Endodermal cell (in vitro differentiated cells): ENCODE data around the gene CMSS1. TPM values are rescaled to one million over a fixed set of nuclear protein-coding genes. Genes with fewer than 3 reads are reported as not detected.

Source experiments
- DNase-seq: peaks from one replicate; pipeline ENCODE4 v3.0.0-alpha.2; 2017
- H3K27ac ChIP-seq: 2 replicates; pipeline ENCODE4 v1.5.1; 2013; ENCODE audit warnings: mild to moderate bottlenecking, low read depth, low read length, moderate library complexity
- H3K27me3 ChIP-seq: 2 replicates; pipeline ENCODE4 v1.6.1; 2013; ENCODE audit warnings: mild to moderate bottlenecking, low read length, moderate library complexity; ENCODE audit not compliant: insufficient read depth, control insufficient read depth, poor library complexity, severe bottlenecking
- H3K36me3 ChIP-seq: 2 replicates; pipeline ENCODE4 v1.7.0; 2013; ENCODE audit warnings: mild to moderate bottlenecking, low read length, moderate library complexity; ENCODE audit not compliant: control insufficient read depth, insufficient read depth
- H3K4me1 ChIP-seq: one replicate; pipeline ENCODE4 v1.7.0; 2013; ENCODE audit warnings: low read length; ENCODE audit not compliant: control insufficient read depth, insufficient read depth
- H3K4me3 ChIP-seq: 2 replicates; pipeline ENCODE4 v1.5.1; 2013; ENCODE audit warnings: mild to moderate bottlenecking, low read length, moderate library complexity
- H3K9ac ChIP-seq: 2 replicates; pipeline ENCODE4 v1.6.1; 2013; ENCODE audit warnings: mild to moderate bottlenecking, low read length, moderate library complexity; ENCODE audit not compliant: poor library complexity, severe bottlenecking; ENCODE audit errors: extremely low read depth
- H3K9me3 ChIP-seq: 2 replicates; pipeline ENCODE4 v1.6.1; 2013; ENCODE audit warnings: mild to moderate bottlenecking, low read length, moderate library complexity; ENCODE audit not compliant: control insufficient read depth
- H3K27ac Mint-ChIP-seq: 2 replicates; pipeline ENCODE4 v1.8.0; 2020; ENCODE audit warnings: mixed read lengths
- H3K27me3 Mint-ChIP-seq: 2 replicates; pipeline ENCODE4 v1.8.0; 2021; ENCODE audit warnings: mild to moderate bottlenecking, mixed read lengths; ENCODE audit not compliant: insufficient read depth
- H3K36me3 Mint-ChIP-seq: 2 replicates; pipeline ENCODE4 v1.8.0; 2020; ENCODE audit warnings: low read depth, mixed read lengths
- H3K4me1 Mint-ChIP-seq: 2 replicates; pipeline ENCODE4 v1.8.0; 2020; ENCODE audit warnings: mixed read lengths
- H3K4me3 Mint-ChIP-seq: 2 replicates; pipeline ENCODE4 v1.8.0; 2020; ENCODE audit warnings: mild to moderate bottlenecking, moderate library complexity, mixed read lengths
- H3K9me3 Mint-ChIP-seq: 2 replicates; pipeline ENCODE4 v1.8.0; 2020; ENCODE audit warnings: mild to moderate bottlenecking, mixed read lengths
- WGBS, 2 experiments: methylation state at CpG; one replicate each; pipeline versions ENCODE4 v1.1.5 to v1.1.7; 2013; ENCODE audit warnings: missing lambda C conversion rate in 2 of 2, mixed read lengths in 1 of 2; ENCODE audit not compliant: insufficient coverage in 1 of 2, insufficient read length in 1 of 2; 5-methylcytosine and 5-hydroxymethylcytosine counted together
- total RNA-seq, 2 donors: library from RNA; stranded (reverse); fragmentation: NEBNext Ultra II Directional in 1 of 2; extraction: Animal tissue kit (Norgen Biotek cat#: 25700) in 1 of 2; gene quantifications; 2 replicates in 1 of 2; 3 replicates in 1 of 2; pipeline ENCODE4 v1.2.1, GENCODE V29; 2021
- TF ChIP-seq, protein P1 (sequence below): fragments of 200-600 bp; sonication (generic); conservative IDR thresholded peaks from 2 replicates; pipeline ENCODE4 v1.5.0; 2021; ENCODE audit warnings: antibody characterized with exemption, mild to moderate bottlenecking

CMSS1 gene
- total RNA-seq, 2 donors from 2014 or later, result 48.5 to 50.8 TPM

- no peaks in the 10 kb centered on the region for H3K27me3 Mint-ChIP-seq
Observed at GRCh38 chr3:99808163-99808794, 9.4 kb upstream of the CMSS1 start.

GRCh38 chr3:99809565-99809964, 8.1 kb upstream of the CMSS1 start:
- H3K4me1 Mint-ChIP-seq, result no peaks in the 10 kb centered on the region
- Histone ChIP-seq H3K36me3 (no peaks in the 10 kb centered on the region), H3K4me1 (no peaks in the 10 kb centered on the region), H3K4me3 (no peak overlapping the region), H3K27me3 (no peaks in the 10 kb centered on the region), H3K27ac (no peak overlapping the region), H3K9me3 (peaks cover 27% of the 10 kb centered on the region), H3K9ac (no peak overlapping the region)
- DNase-seq, result no peak
- H3K4me3 Mint-ChIP-seq, result no peak overlapping the region
- 85 to 100% methylated on average over 1 to 2 of the region's 2 CpGs for WGBS, 2 experiments
- TF ChIP-seq, protein P1, sequence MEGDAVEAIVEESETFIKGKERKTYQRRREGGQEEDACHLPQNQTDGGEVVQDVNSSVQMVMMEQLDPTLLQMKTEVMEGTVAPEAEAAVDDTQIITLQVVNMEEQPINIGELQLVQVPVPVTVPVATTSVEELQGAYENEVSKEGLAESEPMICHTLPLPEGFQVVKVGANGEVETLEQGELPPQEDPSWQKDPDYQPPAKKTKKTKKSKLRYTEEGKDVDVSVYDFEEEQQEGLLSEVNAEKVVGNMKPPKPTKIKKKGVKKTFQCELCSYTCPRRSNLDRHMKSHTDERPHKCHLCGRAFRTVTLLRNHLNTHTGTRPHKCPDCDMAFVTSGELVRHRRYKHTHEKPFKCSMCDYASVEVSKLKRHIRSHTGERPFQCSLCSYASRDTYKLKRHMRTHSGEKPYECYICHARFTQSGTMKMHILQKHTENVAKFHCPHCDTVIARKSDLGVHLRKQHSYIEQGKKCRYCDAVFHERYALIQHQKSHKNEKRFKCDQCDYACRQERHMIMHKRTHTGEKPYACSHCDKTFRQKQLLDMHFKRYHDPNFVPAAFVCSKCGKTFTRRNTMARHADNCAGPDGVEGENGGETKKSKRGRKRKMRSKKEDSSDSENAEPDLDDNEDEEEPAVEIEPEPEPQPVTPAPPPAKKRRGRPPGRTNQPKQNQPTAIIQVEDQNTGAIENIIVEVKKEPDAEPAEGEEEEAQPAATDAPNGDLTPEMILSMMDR, result no peak
- no peaks in the 10 kb centered on the region for H3K27me3 Mint-ChIP-seq
- H3K36me3 Mint-ChIP-seq, result peaks cover 6% of the 10 kb centered on the region
- peaks cover 25% of the 10 kb centered on the region for H3K9me3 Mint-ChIP-seq
- no peak overlapping the region for H3K27ac Mint-ChIP-seq

More at GRCh38 chr3:99808163-99808794, 9.4 kb upstream of the CMSS1 start:
- no peak overlapping the region for H3K27ac ChIP-seq
- H3K36me3 ChIP-seq, result no peaks in the 10 kb centered on the region
- H3K36me3 Mint-ChIP-seq, result peaks cover 10% of the 10 kb centered on the region
- peak; percentile 86 for DNase-seq
- H3K4me3 ChIP-seq, result no peak overlapping the region
- peaks cover 36% of the 10 kb centered on the region for H3K9me3 Mint-ChIP-seq
- no peaks in the 10 kb centered on the region for H3K4me1 Mint-ChIP-seq
- no peaks in the 10 kb centered on the region for H3K4me1 ChIP-seq
- H3K9ac ChIP-seq, result no peak overlapping the region
- H3K4me3 Mint-ChIP-seq, result no peak overlapping the region
- H3K9me3 ChIP-seq, result peaks cover 40% of the 10 kb centered on the region
- no peaks in the 10 kb centered on the region for H3K27me3 ChIP-seq
- TF ChIP-seq, protein P1, result peak; percentile 88
- 52 to 54% methylated on average over 4 of the region's 4 CpGs for WGBS, 2 experiments
- no peak overlapping the region for H3K27ac Mint-ChIP-seq

DNA sequence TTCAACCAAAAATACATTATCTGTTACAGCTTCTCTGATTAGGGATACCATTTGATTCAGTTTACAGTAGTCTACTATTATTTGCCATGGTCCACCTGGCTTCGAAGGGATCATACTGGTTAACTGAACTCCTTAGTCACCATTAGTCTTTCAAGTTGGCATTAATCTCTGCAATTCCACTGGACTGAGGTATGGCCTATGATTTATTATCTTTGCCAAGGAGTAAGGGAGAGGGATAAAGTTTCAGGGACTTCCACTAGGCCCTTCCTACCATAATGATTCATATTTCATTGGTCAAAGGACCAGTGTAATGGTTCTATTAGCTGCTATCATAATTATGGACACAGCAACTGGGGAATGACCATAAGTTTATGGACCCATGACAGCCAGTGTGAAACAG, 7.3 kb upstream of the CMSS1 start:
- Histone ChIP-seq H3K4me1 (no peaks in the 10 kb centered on the region), H3K9me3 (peaks cover 19% of the 10 kb centered on the region), H3K9ac (no peak overlapping the region), H3K4me3 (no peak overlapping the region), H3K36me3 (no peaks in the 10 kb centered on the region), H3K27me3 (no peaks in the 10 kb centered on the region), H3K27ac (no peak overlapping the region)
- 86 to 89% methylated on average over 1 of the region's 1 CpG for WGBS, 2 experiments
- no peak for DNase-seq
- Mint-ChIP-seq H3K4me3 (no peak overlapping the region), H3K4me1 (no peaks in the 10 kb centered on the region), H3K27ac (no peak overlapping the region), H3K36me3 (peaks cover 5% of the 10 kb centered on the region), H3K9me3 (peaks cover 17% of the 10 kb centered on the region), H3K27me3 (no peaks in the 10 kb centered on the region)
- TF ChIP-seq, protein P1, result no peak
